Tibial nerve (tissue), 4 donors: ENCODE results near the gene PSAPL1.

Experiments
- CTCF ChIP-seq, 5 experiments: fragments of 200-600 bp in 3 of 5; fragments of 450-650 bp in 2 of 5; sonication (generic) in 3 of 5; IDR thresholded peaks; one replicate each; pipeline ENCODE4 v1.5.1; 2016 to 2019; ENCODE audit warnings: antibody characterized with exemption in 5 of 5, mild to moderate bottlenecking in 3 of 5, moderate library complexity in 2 of 5
- EP300 ChIP-seq, 2 donors: sonication (generic); formaldehyde crosslinking; IDR thresholded peaks; one replicate each; pipeline ENCODE4 v1.6.1; 2017; ENCODE audit warnings: antibody characterized with exemption in 2 of 2, mild to moderate bottlenecking in 1 of 2

GRCh38 chr4:7415927-7416686 lies 18.6 kb downstream of the PSAPL1 start:
- TF ChIP-seq CTCF (IDR thresholded peaks at IDR 0.05), result no peak
- no peak for TF ChIP-seq EP300 (IDR thresholded peaks at IDR 0.05)
